ENCODE data around the gene TSPO2.

- TF ChIP-seq EZH2 (IDR thresholded peaks at IDR 0.05; ENCODE audit: borderline replicate concordance, low read depth, low read length, severe bottlenecking) (no peak), CTCF (IDR thresholded peaks at IDR 0.05; ENCODE audit: extremely low read depth in 1 of 2, insufficient read depth in 1 of 2, low read depth in 1 of 2, low read length in 2 of 2) (no peak)
Observed at GRCh38 chr6:41046084-41046483, 3.8 kb downstream of the TSPO2 start.
